ENCODE data around the gene EMILIN2. TPM values are rescaled to one million over a fixed set of nuclear protein-coding genes. Genes with fewer than 3 reads are reported as not detected.

The EMILIN2 gene
- total RNA-seq, 5 donors from 2014 or later (not counting 1 experiment from before 2014, with no cell fraction given) = 3.3 to 19.2 (median 15.0) TPM

GRCh38 chr18:2908946-2909335 lies 62.1 kb downstream of the EMILIN2 start:
- H3K27me3 Mint-ChIP-seq = no peaks in the 10 kb centered on the region
- H3K9me3 ChIP-seq = no peaks in the 10 kb centered on the region
- no peak overlapping the region for H3K4me3 ChIP-seq (ENCODE audit: control insufficient read depth in 1 of 2, extremely low read depth in 1 of 2, low read length in 1 of 2)
- H3K4me3 Mint-ChIP-seq = no peak overlapping the region
- ChIA-PET CTCF (no interaction called here), POLR2A (interaction anchor here in 1 of 2 donors (1.0 kb wide), 1 partner anchor 10 kb away, joined by 3 read pairs; no protein-coding TSS in a partner anchor)
- H3K4me1 Mint-ChIP-seq = peaks cover 20 to 23% (median 21%) of the 10 kb centered on the region in 3 donors
- no peaks in the 10 kb centered on the region for H3K27me3 ChIP-seq (replicated peaks in 1 of 2; ENCODE audit: control insufficient read depth in 2 of 2, extremely low read depth in 1 of 2, insufficient read depth in 2 of 2, low read length in 1 of 2)
- H3K36me3 ChIP-seq (ENCODE audit: control insufficient read depth in 2 of 2, extremely low read depth in 1 of 2, insufficient read depth in 1 of 2, low read length in 1 of 2) = peaks cover 6 to 19% of the 10 kb centered on the region in 2 donors
- peaks cover 5 to 18% of the 10 kb centered on the region in 2 experiments for H3K4me1 ChIP-seq (ENCODE audit: control insufficient read depth in 1 of 2, extremely low read depth in 1 of 2, insufficient read depth in 2 of 2, low read length in 2 of 2)
- ATAC-seq (replicated peaks in 1 of 4) (no peak), DNase-seq (no peak)
- peak overlapping the region in 1 of 2 donors; percentile 89 for H3K27ac Mint-ChIP-seq
- H3K27ac ChIP-seq (ENCODE audit: low read length) = no peak overlapping the region
- no CpG with 5 or more reads among the region's 2 CpGs for WGBS (ENCODE audit: insufficient coverage)
- H3K9me3 Mint-ChIP-seq = no peaks in the 10 kb centered on the region
- peaks cover 7% of the 10 kb centered on the region for H3K36me3 Mint-ChIP-seq

GRCh38 chr18:2909431-2910140 lies 62.8 kb downstream of the EMILIN2 start:
- H3K27ac ChIP-seq (ENCODE audit: low read length) = no peak overlapping the region
- ATAC-seq (replicated peaks in 1 of 4) (no peak), DNase-seq (no peak)
- Mint-ChIP-seq H3K36me3 (peaks cover 7% of the 10 kb centered on the region), H3K4me1 (peaks cover 20 to 23% (median 21%) of the 10 kb centered on the region in 3 donors), H3K9me3 (no peaks in the 10 kb centered on the region), H3K27me3 (no peaks in the 10 kb centered on the region), H3K4me3 (peak overlapping the region in 1 of 3 donors; percentile 4), H3K27ac (peak overlapping the region; percentile 70 to 89)
- 93% methylated on average over 17 of the region's 22 CpGs for WGBS (ENCODE audit: insufficient coverage)
- peaks cover 12 to 21% of the 10 kb centered on the region in 2 donors for H3K36me3 ChIP-seq (ENCODE audit: control insufficient read depth in 2 of 2, extremely low read depth in 1 of 2, insufficient read depth in 1 of 2, low read length in 1 of 2)
- H3K9me3 ChIP-seq = no peaks in the 10 kb centered on the region
- POLR2A ChIA-PET = interaction anchor here in 1 of 2 donors (1.0 kb wide), 1 partner anchor 10 kb away, joined by 3 read pairs; no protein-coding TSS in a partner anchor
- CTCF ChIA-PET = no interaction called here
- H3K4me1 ChIP-seq (ENCODE audit: control insufficient read depth in 1 of 2, extremely low read depth in 1 of 2, insufficient read depth in 2 of 2, low read length in 2 of 2) = peaks cover 5 to 18% of the 10 kb centered on the region in 2 experiments
- H3K4me3 ChIP-seq (ENCODE audit: control insufficient read depth in 1 of 2, extremely low read depth in 1 of 2, low read length in 1 of 2) = no peak overlapping the region
- H3K27me3 ChIP-seq (replicated peaks in 1 of 2; ENCODE audit: control insufficient read depth in 2 of 2, extremely low read depth in 1 of 2, insufficient read depth in 2 of 2, low read length in 1 of 2) = no peaks in the 10 kb centered on the region

DNA sequence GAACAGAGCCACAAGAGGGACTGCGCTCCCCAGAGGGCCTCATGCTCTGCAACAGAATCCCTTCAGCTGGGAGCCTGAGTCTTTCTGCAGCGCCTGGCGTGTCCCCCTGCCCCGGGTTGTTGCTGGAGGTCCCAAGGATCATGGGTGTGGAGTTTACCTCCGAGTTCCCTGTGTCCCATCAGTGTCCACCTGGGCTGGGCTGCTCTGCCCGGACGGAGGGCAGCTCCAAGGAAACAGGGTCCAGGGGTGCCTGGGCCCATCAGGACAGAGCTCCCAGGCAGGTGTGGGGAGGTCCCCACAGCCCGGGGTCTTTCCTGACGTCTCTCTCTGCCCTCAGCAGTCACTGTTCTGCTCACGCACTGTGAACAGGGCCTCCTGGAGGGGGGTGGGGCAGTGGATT lies 63.5 kb downstream of the EMILIN2 start:
- peaks cover 20 to 22% (median 21%) of the 10 kb centered on the region in 3 donors for H3K4me1 Mint-ChIP-seq
- H3K27ac Mint-ChIP-seq = no peak overlapping the region
- H3K9me3 Mint-ChIP-seq = no peaks in the 10 kb centered on the region
- Histone ChIP-seq H3K36me3 (ENCODE audit: control insufficient read depth in 2 of 2, extremely low read depth in 1 of 2, insufficient read depth in 1 of 2, low read length in 1 of 2) (peaks cover 14 to 28% of the 10 kb centered on the region in 2 donors), H3K27ac (ENCODE audit: low read length) (no peak overlapping the region), H3K4me1 (ENCODE audit: control insufficient read depth in 1 of 2, extremely low read depth in 1 of 2, insufficient read depth in 2 of 2, low read length in 2 of 2) (peaks cover 5 to 18% of the 10 kb centered on the region in 2 experiments), H3K9me3 (no peaks in the 10 kb centered on the region), H3K27me3 (replicated peaks in 1 of 2; ENCODE audit: control insufficient read depth in 2 of 2, extremely low read depth in 1 of 2, insufficient read depth in 2 of 2, low read length in 1 of 2) (no peaks in the 10 kb centered on the region), H3K4me3 (ENCODE audit: control insufficient read depth in 1 of 2, extremely low read depth in 1 of 2, low read length in 1 of 2) (no peak overlapping the region)
- H3K4me3 Mint-ChIP-seq = no peak overlapping the region
- ChIA-PET POLR2A (no interaction called here), CTCF (no interaction called here)
- no peaks in the 10 kb centered on the region for H3K27me3 Mint-ChIP-seq
- no peak for ATAC-seq (replicated peaks in 1 of 4)
- DNase-seq = no peak
- WGBS (ENCODE audit: insufficient coverage) = 89% methylated on average over 5 of the region's 10 CpGs
- peaks cover 7% of the 10 kb centered on the region for H3K36me3 Mint-ChIP-seq

- H3K4me3 ChIP-seq (ENCODE audit: control insufficient read depth in 1 of 2, extremely low read depth in 1 of 2, low read length in 1 of 2) = no peak overlapping the region
- Mint-ChIP-seq H3K9me3 (no peaks in the 10 kb centered on the region), H3K27me3 (no peaks in the 10 kb centered on the region), H3K27ac (peak overlapping the region; percentile 65 to 78), H3K4me3 (no peak overlapping the region), H3K4me1 (peaks cover 15 to 16% (median 15%) of the 10 kb centered on the region in 3 donors), H3K36me3 (peaks cover 7% of the 10 kb centered on the region)
- no peak overlapping the region for H3K27ac ChIP-seq (ENCODE audit: low read length)
- H3K9me3 ChIP-seq = no peaks in the 10 kb centered on the region
- ChIA-PET CTCF (no interaction called here), POLR2A (no interaction called here)
- peaks cover 14 to 31% of the 10 kb centered on the region in 2 donors for H3K36me3 ChIP-seq (ENCODE audit: control insufficient read depth in 2 of 2, extremely low read depth in 1 of 2, insufficient read depth in 1 of 2, low read length in 1 of 2)
- DNase-seq = no peak
- peaks cover 5 to 13% of the 10 kb centered on the region in 2 experiments for H3K4me1 ChIP-seq (ENCODE audit: control insufficient read depth in 1 of 2, extremely low read depth in 1 of 2, insufficient read depth in 2 of 2, low read length in 2 of 2)
- 98% methylated on average over 8 of the region's 13 CpGs for WGBS (ENCODE audit: insufficient coverage)
- no peaks in the 10 kb centered on the region for H3K27me3 ChIP-seq (replicated peaks in 1 of 2; ENCODE audit: control insufficient read depth in 2 of 2, extremely low read depth in 1 of 2, insufficient read depth in 2 of 2, low read length in 1 of 2)
- ATAC-seq (replicated peaks in 1 of 4) = no peak
Measured at GRCh38 chr18:2910751-2911425, 64.1 kb downstream of the EMILIN2 start.

- no peaks in the 10 kb centered on the region for H3K9me3 ChIP-seq
- Mint-ChIP-seq H3K4me1 (peaks cover 16 to 18% (median 18%) of the 10 kb centered on the region in 3 donors), H3K27me3 (no peaks in the 10 kb centered on the region), H3K27ac (peak overlapping the region in 1 of 2 donors; percentile 78), H3K9me3 (no peaks in the 10 kb centered on the region), H3K4me3 (no peak overlapping the region), H3K36me3 (peaks cover 11% of the 10 kb centered on the region)
- DNase-seq = no peak
- peaks cover 5 to 11% of the 10 kb centered on the region in 2 experiments for H3K4me1 ChIP-seq (ENCODE audit: control insufficient read depth in 1 of 2, extremely low read depth in 1 of 2, insufficient read depth in 2 of 2, low read length in 2 of 2)
- ATAC-seq (replicated peaks in 1 of 4) = no peak
- no peak overlapping the region for H3K27ac ChIP-seq (ENCODE audit: low read length)
- POLR2A ChIA-PET = no interaction called here
- no peaks in the 10 kb centered on the region for H3K27me3 ChIP-seq (replicated peaks in 1 of 2; ENCODE audit: control insufficient read depth in 2 of 2, extremely low read depth in 1 of 2, insufficient read depth in 2 of 2, low read length in 1 of 2)
- H3K4me3 ChIP-seq (ENCODE audit: control insufficient read depth in 1 of 2, extremely low read depth in 1 of 2, low read length in 1 of 2) = no peak overlapping the region
- 93% methylated on average over 2 of the region's 4 CpGs for WGBS (ENCODE audit: insufficient coverage)
- CTCF ChIA-PET = no interaction called here
- peaks cover 16 to 38% of the 10 kb centered on the region in 2 donors for H3K36me3 ChIP-seq (ENCODE audit: control insufficient read depth in 2 of 2, extremely low read depth in 1 of 2, insufficient read depth in 1 of 2, low read length in 1 of 2)
Measured at GRCh38 chr18:2911533-2911932, 64.7 kb downstream of the EMILIN2 start.

DNA sequence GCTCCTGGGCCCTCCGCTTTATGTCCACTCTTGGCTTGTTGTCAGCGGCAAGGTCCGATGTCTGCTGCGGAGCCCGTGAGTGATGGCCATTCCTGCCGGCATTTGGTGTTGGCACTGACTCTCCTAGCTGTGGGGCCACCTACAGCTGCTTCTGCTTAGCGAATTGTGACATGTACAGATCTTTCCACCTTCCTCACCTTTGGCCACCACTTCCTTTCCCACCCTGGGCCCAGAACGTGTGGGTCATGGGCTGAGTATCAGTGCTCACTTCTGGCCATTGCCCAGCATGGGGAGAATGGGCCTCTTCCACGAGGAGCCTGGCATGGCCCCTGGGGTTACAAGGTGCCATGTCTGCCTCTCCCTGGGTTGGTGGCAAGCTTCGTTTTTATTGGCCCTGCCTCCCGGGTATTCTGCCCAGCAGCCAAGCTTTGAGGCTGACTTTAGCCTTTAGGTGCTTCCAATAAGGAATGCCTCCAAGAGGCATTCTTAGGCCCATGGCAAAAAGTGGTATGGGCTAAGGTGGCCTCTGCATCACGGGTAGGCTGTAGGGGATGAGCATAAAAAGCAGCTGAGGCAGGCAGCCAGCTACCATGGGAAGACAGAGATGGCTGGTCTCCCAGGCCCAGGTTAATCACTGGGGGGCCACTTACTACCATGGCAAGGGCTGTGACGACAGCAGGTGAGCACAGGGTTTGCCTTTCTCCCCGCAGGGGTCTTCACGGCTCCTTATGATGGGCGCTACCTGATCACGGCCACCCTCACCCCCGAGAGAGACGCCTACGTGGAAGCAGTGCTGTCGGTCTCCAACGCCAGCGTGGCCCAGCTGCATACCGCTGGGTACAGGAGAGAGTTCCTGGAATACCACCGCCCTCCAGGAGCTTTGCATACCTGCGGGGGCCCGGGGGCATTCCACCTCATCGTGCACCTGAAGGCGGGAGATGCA lies 65.8 kb downstream of the EMILIN2 start:
- Mint-ChIP-seq H3K27ac (no peak overlapping the region), H3K4me1 (peaks cover 21 to 23% (median 21%) of the 10 kb centered on the region in 3 donors), H3K27me3 (no peaks in the 10 kb centered on the region), H3K9me3 (no peaks in the 10 kb centered on the region), H3K4me3 (no peak overlapping the region), H3K36me3 (peaks cover 20% of the 10 kb centered on the region)
- WGBS (ENCODE audit: insufficient coverage) = 95% methylated on average over 27 of the region's 29 CpGs
- ChIA-PET POLR2A (no interaction called here), CTCF (no interaction called here)
- Histone ChIP-seq H3K9me3 (no peaks in the 10 kb centered on the region), H3K36me3 (ENCODE audit: control insufficient read depth in 2 of 2, extremely low read depth in 1 of 2, insufficient read depth in 1 of 2, low read length in 1 of 2) (peaks cover 16 to 46% of the 10 kb centered on the region in 2 donors), H3K27ac (ENCODE audit: low read length) (no peak overlapping the region), H3K4me1 (ENCODE audit: control insufficient read depth in 1 of 2, extremely low read depth in 1 of 2, insufficient read depth in 2 of 2, low read length in 2 of 2) (peaks cover 0 to 8% of the 10 kb centered on the region in 2 experiments), H3K27me3 (replicated peaks in 1 of 2; ENCODE audit: control insufficient read depth in 2 of 2, extremely low read depth in 1 of 2, insufficient read depth in 2 of 2, low read length in 1 of 2) (no peaks in the 10 kb centered on the region), H3K4me3 (ENCODE audit: control insufficient read depth in 1 of 2, extremely low read depth in 1 of 2, low read length in 1 of 2) (no peak overlapping the region)
- DNase-seq (no peak), ATAC-seq (replicated peaks in 1 of 4) (no peak)
